ENCODE data around the gene CCDC88B. TPM values are rescaled to one million over a fixed set of nuclear protein-coding genes. Genes with fewer than 3 reads are reported as not detected.

CCDC88B gene
- total RNA-seq, 1 experiment from 2014 or later, result 14.7 TPM

DNA sequence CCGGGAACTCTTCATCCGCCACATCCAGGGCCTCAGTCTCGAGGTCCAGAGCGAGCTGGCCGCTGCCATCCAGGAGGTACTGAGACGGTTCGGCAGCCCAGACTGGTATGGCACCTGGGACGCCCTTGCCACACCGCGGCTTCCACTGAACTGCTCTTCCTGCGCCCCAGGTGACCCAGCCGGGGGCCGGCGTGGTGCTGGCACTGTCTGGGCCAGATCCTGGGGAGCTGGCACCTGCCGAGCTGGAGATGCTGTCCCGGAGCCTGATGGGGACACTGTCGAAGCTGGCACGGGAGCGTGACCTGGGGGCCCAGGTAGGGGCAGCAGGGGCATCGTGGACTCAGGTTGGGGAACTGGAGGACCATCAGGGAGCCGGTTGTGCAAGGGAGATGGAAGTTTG, 1.4 kb downstream of the CCDC88B start:
- ATAC-seq (no peak), DNase-seq (ENCODE audit: low read depth, low spot score) (no peak)
- Histone ChIP-seq H2AFZ (ENCODE audit: low read depth, low read length, poor library complexity, severe bottlenecking) (no peak overlapping the region), H3K9me3 (ENCODE audit: control insufficient read depth in 1 of 2, insufficient read depth in 1 of 2, low read depth in 1 of 2, low read length in 2 of 2) (no peaks in the 10 kb centered on the region), H3K9ac (ENCODE audit: low read length) (no peak overlapping the region), H3K27me3 (ENCODE audit: insufficient read depth, low read length) (no peaks in the 10 kb centered on the region), H4K20me1 (ENCODE audit: insufficient read depth) (no peaks in the 10 kb centered on the region), H3K79me2 (ENCODE audit: insufficient read depth, low read length) (no peaks in the 10 kb centered on the region), H3K4me3 (replicated peaks in 1 of 2; ENCODE audit: low read depth in 1 of 2, low read length in 2 of 2) (no peak overlapping the region), H3K36me3 (ENCODE audit: control insufficient read depth in 1 of 2, insufficient read depth in 2 of 2, low read length in 2 of 2) (no peaks in the 10 kb centered on the region), H3K4me1 (ENCODE audit: control insufficient read depth in 1 of 2, insufficient read depth in 2 of 2, low read length in 2 of 2) (peaks cover 14 to 33% of the 10 kb centered on the region in 2 experiments), H3K27ac (ENCODE audit: low read depth, low read length) (peak overlapping the region; percentile 18; the same call in 1 of the 2 replicates), H3K4me2 (ENCODE audit: low read length) (peak overlapping the region; percentile 92; the same call in 1 of the 2 replicates), H3K9me2 (ENCODE audit: insufficient read depth) (no peaks in the 10 kb centered on the region)
- intact Hi-C loops (cut with micrococcal nuclease), result loop anchor here (5.0 kb wide), 1 partner anchor 34 kb away; the partner anchor contains the start of gene ESRRA
- TF ChIP-seq TCF7L2 (IDR thresholded peaks at IDR 0.05; ENCODE audit: borderline replicate concordance, extremely low read depth, insufficient read depth, insufficient read length) (no peak), EGR1 (IDR thresholded peaks at IDR 0.05; ENCODE audit: low read depth) (no peak), EZH2phosphoT487 (IDR thresholded peaks at IDR 0.05; ENCODE audit: borderline replicate concordance) (no peak), ZNF274 (IDR thresholded peaks at IDR 0.05; ENCODE audit: low read depth, low read length) (no peak), CBX3 (IDR thresholded peaks at IDR 0.05; ENCODE audit: low read depth) (no peak)
- TF ChIP-seq, protein P1, sequence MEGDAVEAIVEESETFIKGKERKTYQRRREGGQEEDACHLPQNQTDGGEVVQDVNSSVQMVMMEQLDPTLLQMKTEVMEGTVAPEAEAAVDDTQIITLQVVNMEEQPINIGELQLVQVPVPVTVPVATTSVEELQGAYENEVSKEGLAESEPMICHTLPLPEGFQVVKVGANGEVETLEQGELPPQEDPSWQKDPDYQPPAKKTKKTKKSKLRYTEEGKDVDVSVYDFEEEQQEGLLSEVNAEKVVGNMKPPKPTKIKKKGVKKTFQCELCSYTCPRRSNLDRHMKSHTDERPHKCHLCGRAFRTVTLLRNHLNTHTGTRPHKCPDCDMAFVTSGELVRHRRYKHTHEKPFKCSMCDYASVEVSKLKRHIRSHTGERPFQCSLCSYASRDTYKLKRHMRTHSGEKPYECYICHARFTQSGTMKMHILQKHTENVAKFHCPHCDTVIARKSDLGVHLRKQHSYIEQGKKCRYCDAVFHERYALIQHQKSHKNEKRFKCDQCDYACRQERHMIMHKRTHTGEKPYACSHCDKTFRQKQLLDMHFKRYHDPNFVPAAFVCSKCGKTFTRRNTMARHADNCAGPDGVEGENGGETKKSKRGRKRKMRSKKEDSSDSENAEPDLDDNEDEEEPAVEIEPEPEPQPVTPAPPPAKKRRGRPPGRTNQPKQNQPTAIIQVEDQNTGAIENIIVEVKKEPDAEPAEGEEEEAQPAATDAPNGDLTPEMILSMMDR (IDR thresholded peaks at IDR 0.05 in 2 of 3, conservative IDR thresholded peaks at IDR 0.05 in 1 of 3; ENCODE audit: borderline replicate concordance in 1 of 3, insufficient read depth in 1 of 3, low read depth in 2 of 3, low read length in 2 of 3), result no peak
- TF ChIP-seq, protein P2, sequence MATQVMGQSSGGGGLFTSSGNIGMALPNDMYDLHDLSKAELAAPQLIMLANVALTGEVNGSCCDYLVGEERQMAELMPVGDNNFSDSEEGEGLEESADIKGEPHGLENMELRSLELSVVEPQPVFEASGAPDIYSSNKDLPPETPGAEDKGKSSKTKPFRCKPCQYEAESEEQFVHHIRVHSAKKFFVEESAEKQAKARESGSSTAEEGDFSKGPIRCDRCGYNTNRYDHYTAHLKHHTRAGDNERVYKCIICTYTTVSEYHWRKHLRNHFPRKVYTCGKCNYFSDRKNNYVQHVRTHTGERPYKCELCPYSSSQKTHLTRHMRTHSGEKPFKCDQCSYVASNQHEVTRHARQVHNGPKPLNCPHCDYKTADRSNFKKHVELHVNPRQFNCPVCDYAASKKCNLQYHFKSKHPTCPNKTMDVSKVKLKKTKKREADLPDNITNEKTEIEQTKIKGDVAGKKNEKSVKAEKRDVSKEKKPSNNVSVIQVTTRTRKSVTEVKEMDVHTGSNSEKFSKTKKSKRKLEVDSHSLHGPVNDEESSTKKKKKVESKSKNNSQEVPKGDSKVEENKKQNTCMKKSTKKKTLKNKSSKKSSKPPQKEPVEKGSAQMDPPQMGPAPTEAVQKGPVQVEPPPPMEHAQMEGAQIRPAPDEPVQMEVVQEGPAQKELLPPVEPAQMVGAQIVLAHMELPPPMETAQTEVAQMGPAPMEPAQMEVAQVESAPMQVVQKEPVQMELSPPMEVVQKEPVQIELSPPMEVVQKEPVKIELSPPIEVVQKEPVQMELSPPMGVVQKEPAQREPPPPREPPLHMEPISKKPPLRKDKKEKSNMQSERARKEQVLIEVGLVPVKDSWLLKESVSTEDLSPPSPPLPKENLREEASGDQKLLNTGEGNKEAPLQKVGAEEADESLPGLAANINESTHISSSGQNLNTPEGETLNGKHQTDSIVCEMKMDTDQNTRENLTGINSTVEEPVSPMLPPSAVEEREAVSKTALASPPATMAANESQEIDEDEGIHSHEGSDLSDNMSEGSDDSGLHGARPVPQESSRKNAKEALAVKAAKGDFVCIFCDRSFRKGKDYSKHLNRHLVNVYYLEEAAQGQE (IDR thresholded peaks at IDR 0.05; ENCODE audit: low read depth), result no peak
- TF ChIP-seq, protein P3, sequence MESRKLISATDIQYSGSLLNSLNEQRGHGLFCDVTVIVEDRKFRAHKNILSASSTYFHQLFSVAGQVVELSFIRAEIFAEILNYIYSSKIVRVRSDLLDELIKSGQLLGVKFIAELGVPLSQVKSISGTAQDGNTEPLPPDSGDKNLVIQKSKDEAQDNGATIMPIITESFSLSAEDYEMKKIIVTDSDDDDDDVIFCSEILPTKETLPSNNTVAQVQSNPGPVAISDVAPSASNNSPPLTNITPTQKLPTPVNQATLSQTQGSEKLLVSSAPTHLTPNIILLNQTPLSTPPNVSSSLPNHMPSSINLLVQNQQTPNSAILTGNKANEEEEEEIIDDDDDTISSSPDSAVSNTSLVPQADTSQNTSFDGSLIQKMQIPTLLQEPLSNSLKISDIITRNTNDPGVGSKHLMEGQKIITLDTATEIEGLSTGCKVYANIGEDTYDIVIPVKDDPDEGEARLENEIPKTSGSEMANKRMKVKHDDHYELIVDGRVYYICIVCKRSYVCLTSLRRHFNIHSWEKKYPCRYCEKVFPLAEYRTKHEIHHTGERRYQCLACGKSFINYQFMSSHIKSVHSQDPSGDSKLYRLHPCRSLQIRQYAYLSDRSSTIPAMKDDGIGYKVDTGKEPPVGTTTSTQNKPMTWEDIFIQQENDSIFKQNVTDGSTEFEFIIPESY (IDR thresholded peaks at IDR 0.05; ENCODE audit: extremely low read depth, insufficient replicate concordance, low read length), result no peak
- RAD21 ChIA-PET (ENCODE audit: low non-redundant PET in 1 of 2, low total read pairs in 2 of 2, uncharacterized antibody in 2 of 2, unreplicated experiment in 2 of 2), result interaction anchor here in 1 of 2 experiments (2.7 kb wide), 1 partner anchor 10 kb away, joined by 14 read pairs; no protein-coding TSS in a partner anchor
- CTCF ChIA-PET, result interaction anchor here (0.9 to 3.9 kb wide), 4 partner anchors 9 to 137 kb away, joined by 3 to 46 read pairs (median 10); no protein-coding TSS in a partner anchor
- BruUV-seq (replicated peaks), result no TSS peak
- POLR2A ChIA-PET, result interaction anchor here (0.5 to 1.3 kb wide), 4 partner anchors 9 to 386 kb away, joined by 3 to 8 read pairs (median 3); partner anchors contain the start of genes PRDX5 and TRMT112

Data from HCT116 (cell line).